Activated CD8-positive, alpha-beta memory T cell treated with anti-CD3 and anti-CD28 coated beads, Interleukin-2, amount 10 ng/mL, durations not matched to agents 7 days and 5 days (primary cell): ENCODE results near the gene KCNG2. TPM values are rescaled to one million over a fixed set of nuclear protein-coding genes. Genes with fewer than 3 reads are reported as not detected.
"Not testable (repeated sequence)": the region's sequence is repeated elsewhere in the genome, so short reads cannot be mapped to it uniquely, and the experiment has no call there.

ENCODE experiments used
- ATAC-seq: fragments of 150-1000 bp; cut with Tn5 transposase; one replicate; pipeline ENCODE4 v1.10.0; 2021; ENCODE audit warnings: moderate library complexity
- CTCF ChIA-PET: fragments of 350-600 bp; sonication (Branson Sonifier 250); formaldehyde crosslinking; loops from one replicate; lab custom pipeline; 2021; ENCODE audit warnings: antibody characterized with exemption; lab: Charles Lee
- DNase-seq: peaks from one replicate; pipeline ENCODE4 v3.0.0-alpha.2; 2020
- H3K27ac Mint-ChIP-seq: one replicate; pipeline ENCODE4 v1.8.0; 2021; ENCODE audit warnings: mild to moderate bottlenecking, mixed read lengths
- H3K27me3 Mint-ChIP-seq: one replicate; pipeline ENCODE4 v1.8.0; 2021; ENCODE audit warnings: mixed read lengths
- H3K36me3 Mint-ChIP-seq: one replicate; pipeline ENCODE4 v1.8.0; 2021; ENCODE audit warnings: mild to moderate bottlenecking, mixed read lengths
- H3K4me1 Mint-ChIP-seq: one replicate; pipeline ENCODE4 v1.8.0; 2021; ENCODE audit warnings: mixed read lengths
- H3K4me3 Mint-ChIP-seq: one replicate; pipeline ENCODE4 v1.8.0; 2021; ENCODE audit warnings: mild to moderate bottlenecking, moderate library complexity, mixed read lengths
- H3K9me3 Mint-ChIP-seq: one replicate; pipeline ENCODE4 v1.8.0; 2022; ENCODE audit warnings: low read depth, mixed read lengths
- total RNA-seq, 2 experiments: library from RNA; stranded (reverse); gene quantifications; one replicate each; pipeline ENCODE4 v1.2.3, GENCODE V29; 2021

The KCNG2 gene
- total RNA-seq, 2 experiments from 2014 or later: not detected

DNA sequence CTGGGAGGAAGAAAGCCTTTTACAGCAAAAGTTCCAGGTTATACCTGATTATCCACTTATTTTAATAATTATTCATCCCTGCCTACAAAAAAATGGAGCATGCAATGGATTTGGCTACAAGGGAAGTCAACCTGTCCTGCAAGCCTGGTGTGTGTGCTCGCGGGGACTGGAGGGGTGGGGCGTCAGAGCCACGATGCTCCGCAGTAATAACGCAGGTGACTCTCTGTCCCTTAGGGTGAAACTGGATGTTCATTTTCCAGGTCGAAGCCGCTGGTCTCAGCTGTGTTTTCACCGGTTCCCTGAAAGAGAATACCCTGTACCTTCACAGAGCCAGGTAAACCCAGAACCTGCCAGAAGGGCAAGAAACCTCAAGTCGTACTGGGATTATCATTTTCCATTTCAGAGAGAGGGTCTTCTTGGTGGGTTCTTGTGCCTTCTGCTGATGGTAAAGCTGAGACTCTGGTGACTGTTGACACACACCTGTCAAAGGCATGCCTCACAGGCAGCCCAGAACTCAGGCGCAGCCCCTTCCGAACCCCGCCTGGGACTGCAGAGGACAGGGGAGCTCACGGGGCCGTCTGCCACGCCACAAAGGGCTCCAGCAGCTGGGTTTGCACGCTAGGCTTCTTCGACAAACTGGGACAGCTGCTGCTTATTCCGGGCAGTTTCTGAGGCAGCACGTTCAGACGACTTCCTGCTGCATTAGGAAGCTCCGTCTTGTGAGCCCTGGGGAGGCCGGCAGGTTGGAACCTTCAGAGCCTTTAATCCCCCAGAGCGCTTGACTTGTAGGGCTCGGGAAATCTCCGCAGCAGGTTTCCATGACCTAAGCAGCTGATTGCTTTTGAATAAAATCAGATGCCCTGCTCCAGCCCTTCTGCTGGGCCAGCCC is 58.6 kb downstream of the KCNG2 start:
- peak; percentile 39 for DNase-seq
- no peaks in the 10 kb centered on the region for H3K4me1 Mint-ChIP-seq
- no peaks in the 10 kb centered on the region for H3K9me3 Mint-ChIP-seq
- H3K36me3 Mint-ChIP-seq: no peaks in the 10 kb centered on the region
- H3K27me3 Mint-ChIP-seq: peaks cover 12% of the 10 kb centered on the region
- H3K27ac Mint-ChIP-seq: no peak overlapping the region
- CTCF ChIA-PET: no interaction called here
- peak; percentile 36 for ATAC-seq
- no peak overlapping the region for H3K4me3 Mint-ChIP-seq

DNA sequence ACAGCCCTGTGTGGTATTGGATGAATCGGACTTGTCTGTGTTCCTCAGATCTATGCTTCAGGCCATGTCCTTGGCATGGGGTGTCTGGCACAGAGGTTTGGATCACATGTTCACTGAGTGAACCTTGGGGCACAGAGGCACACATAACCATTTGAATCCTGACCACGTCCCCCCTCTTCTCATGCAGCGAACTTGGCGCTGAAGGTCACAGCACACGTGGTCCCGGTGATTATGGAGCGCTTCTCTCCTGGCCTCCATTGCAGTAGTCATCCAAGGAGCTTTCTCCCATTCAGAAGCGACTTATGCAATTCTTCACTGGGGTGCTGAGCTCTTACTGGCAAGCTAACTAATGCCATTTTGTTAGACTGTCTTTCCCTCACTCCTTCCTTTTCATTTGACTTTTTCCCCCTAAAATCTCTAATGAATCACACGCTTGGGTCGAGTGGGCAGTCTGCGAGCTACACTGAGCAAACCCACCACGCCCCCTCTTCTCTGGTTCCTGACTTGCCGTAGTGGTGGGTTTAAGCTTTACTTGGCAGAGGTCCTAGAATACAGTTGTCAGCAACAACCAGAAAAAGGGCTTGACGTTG is 59.4 kb downstream of the KCNG2 start:
- no peak for ATAC-seq
- Mint-ChIP-seq H3K4me1 (no peaks in the 10 kb centered on the region), H3K36me3 (no peaks in the 10 kb centered on the region), H3K27ac (no peak overlapping the region), H3K9me3 (peaks cover 4% of the 10 kb centered on the region), H3K27me3 (peaks cover 16% of the 10 kb centered on the region), H3K4me3 (no peak overlapping the region)
- CTCF ChIA-PET: no interaction called here
- DNase-seq: peak; percentile 15

DNA sequence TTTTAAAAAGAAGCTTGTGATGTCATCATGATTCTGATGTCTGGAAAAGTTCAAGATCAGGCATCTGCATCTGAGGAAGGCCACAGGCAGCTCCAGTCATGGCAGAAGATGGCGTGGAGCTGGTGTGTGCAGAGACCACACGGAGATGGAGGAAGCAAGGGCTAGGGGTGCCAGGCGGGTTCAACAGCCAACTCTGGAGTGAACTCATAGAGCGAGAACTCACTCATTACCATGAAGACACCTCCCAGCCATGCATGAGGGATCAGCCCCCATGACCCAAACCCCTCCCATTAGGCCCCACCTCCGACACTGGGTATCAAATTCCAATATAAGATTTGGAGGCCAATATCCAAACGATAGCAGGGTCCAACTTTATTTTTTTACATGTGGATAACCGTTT is 61.6 kb downstream of the KCNG2 start:
- no peak for ATAC-seq
- H3K27ac Mint-ChIP-seq: no peak overlapping the region
- H3K9me3 Mint-ChIP-seq: peaks cover 4% of the 10 kb centered on the region
- H3K36me3 Mint-ChIP-seq: peaks cover 2% of the 10 kb centered on the region
- peaks cover 16% of the 10 kb centered on the region for H3K27me3 Mint-ChIP-seq
- DNase-seq: peak; percentile 19
- CTCF ChIA-PET: no interaction called here
- H3K4me3 Mint-ChIP-seq: no peak overlapping the region
- no peaks in the 10 kb centered on the region for H3K4me1 Mint-ChIP-seq

DNA sequence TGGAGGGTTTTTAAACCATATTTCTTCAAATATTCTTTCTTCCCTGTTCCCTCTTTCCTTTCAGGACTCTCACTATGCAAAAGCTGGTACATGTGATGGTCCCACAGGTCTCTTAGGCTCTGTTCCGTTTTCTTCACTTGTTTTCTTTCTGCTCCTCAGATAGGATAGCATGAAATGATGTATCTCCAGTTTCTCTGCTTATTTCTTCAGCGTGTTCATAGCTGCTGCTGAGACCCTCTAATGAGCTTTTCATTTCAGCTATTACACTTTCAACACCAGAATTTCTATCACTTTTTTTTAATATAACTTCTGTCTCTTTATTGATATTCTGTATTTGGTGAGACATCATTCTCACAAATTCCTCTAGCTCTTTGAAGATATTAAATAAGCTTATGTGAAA is 63.9 kb downstream of the KCNG2 start:
- Mint-ChIP-seq H3K27ac (no peak overlapping the region), H3K9me3 (peaks cover 4% of the 10 kb centered on the region), H3K27me3 (peaks cover 8% of the 10 kb centered on the region), H3K36me3 (peaks cover 2% of the 10 kb centered on the region), H3K4me3 (no peak overlapping the region), H3K4me1 (no peaks in the 10 kb centered on the region)
- DNase-seq (no peak), ATAC-seq (no peak)
- CTCF ChIA-PET: no interaction called here

DNA sequence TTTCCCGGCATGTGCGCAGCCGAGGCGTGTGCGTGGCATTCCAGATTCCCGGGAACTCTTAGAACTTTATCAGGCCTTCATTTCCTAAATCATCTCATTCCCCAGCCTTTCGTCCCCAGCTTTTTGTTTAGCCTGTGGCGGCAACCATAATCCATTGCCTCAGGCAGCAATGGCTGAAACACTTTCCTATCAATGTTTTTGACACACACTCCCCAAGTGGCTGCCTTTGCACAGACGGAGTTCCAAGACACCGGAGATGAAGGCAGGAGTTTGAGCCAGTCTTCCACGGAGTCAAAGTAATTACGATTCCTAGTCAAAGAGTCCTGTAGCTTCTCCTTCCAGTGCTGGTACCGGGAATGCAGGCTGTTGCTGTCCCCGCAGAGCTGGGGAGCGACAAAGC is 64.8 kb downstream of the KCNG2 start:
- peaks cover 2% of the 10 kb centered on the region for H3K36me3 Mint-ChIP-seq
- no peaks in the 10 kb centered on the region for H3K4me1 Mint-ChIP-seq
- H3K9me3 Mint-ChIP-seq: peaks cover 4% of the 10 kb centered on the region
- no peak overlapping the region for H3K27ac Mint-ChIP-seq
- CTCF ChIA-PET: no interaction called here
- DNase-seq (peak; percentile 22), ATAC-seq (no peak)
- H3K27me3 Mint-ChIP-seq: peaks cover 8% of the 10 kb centered on the region
- no peak overlapping the region for H3K4me3 Mint-ChIP-seq

DNA sequence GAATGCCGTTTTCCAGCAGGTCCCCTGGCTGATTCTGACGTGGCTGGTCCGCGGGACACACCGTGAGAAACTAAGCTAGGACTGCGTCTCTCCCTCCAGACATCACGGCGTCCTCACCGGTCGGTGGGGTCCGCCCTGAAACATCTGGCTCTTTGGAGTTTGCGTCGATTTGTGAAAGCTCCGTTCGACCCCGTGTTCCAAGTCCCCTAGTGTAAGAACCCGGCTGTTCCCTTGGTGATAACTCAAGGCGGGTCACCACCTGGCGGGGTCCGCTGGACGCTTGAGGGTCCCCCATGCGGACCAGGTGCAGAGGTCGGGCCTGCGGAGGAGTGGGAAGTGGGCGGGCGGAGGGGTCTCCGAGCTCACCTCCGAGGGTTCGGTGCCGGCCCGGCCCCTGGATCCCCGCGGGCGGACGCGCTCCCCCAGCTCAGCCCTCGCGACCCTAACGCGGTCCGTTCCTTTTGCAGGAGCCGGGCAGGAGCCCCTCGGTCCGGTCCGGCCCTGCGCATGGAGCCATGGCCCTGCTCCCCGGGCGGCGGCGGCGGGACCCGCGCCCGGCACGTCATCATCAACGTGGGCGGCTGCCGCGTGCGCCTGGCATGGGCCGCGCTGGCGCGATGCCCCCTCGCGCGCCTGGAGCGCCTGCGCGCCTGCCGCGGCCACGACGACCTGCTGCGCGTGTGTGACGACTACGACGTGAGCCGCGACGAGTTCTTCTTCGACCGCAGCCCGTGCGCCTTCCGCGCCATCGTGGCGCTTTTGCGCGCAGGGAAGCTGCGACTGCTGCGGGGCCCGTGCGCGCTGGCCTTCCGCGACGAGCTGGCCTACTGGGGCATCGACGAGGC is 65.6 kb downstream of the KCNG2 start:
- CTCF ChIA-PET: no interaction called here
- Mint-ChIP-seq H3K27me3 (peaks cover 7% of the 10 kb centered on the region), H3K9me3 (peaks cover 4% of the 10 kb centered on the region), H3K27ac (no peak overlapping the region), H3K4me1 (no peaks in the 10 kb centered on the region), H3K4me3 (no peak overlapping the region), H3K36me3 (peaks cover 2% of the 10 kb centered on the region)
- DNase-seq (no peak), ATAC-seq (no peak)

DNA sequence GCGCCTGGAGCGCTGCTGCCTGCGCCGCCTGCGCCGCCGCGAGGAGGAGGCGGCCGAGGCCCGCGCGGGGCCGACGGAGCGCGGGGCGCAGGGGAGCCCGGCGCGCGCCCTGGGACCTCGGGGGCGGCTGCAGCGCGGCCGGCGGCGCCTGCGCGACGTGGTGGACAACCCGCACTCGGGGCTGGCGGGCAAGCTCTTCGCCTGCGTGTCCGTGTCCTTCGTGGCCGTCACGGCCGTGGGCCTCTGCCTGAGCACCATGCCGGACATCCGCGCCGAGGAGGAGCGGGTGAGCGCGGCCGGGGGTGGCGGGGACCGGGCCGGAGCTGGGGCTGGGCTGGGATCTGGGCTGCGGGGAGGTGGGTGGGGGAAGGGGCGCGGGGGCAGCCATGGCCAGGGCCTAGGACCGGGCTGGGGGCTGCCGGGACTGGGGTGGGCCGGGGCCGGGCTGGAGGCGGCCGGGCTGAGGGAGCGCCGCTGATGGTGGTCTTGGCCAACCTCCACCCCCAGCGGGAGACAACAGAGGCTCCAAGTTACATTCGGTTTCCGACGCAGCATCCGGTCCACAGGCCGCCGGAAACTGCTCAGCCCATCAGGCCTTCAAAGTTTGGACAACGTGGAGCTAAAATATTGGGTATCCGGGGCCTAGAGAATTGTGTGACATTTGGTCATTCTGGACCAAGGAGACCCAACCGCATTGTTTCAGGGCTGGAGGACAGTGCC is 66.4 kb downstream of the KCNG2 start:
- H3K4me1 Mint-ChIP-seq: no peaks in the 10 kb centered on the region
- H3K27ac Mint-ChIP-seq: no peak overlapping the region
- CTCF ChIA-PET: no interaction called here
- H3K27me3 Mint-ChIP-seq: peaks cover 4% of the 10 kb centered on the region
- H3K4me3 Mint-ChIP-seq: no peak overlapping the region
- H3K36me3 Mint-ChIP-seq: peaks cover 2% of the 10 kb centered on the region
- ATAC-seq (no peak), DNase-seq (no peak)
- peaks cover 4% of the 10 kb centered on the region for H3K9me3 Mint-ChIP-seq

DNA sequence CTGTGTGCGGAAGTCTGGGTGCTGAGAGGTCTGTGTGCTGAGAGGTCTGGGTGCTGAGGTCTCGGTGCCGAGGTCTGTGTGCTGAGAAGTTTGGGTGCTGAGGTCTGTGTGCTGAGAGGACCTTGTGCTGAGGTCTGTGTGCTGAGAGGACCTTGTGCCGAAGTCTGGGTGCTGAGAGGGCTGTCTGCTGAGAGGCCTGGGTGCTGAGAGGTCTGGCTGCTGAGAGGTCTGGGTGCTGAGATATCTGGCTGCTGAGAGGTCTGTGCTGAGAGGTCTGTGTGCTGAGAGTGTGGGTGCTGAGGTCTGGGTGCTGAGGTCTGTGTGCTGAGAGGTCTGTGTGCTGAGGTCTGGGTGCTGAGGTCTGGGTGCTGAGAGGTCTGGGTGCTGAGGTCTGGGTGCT is 67.2 kb downstream of the KCNG2 start:
- H3K27ac Mint-ChIP-seq, CTCF ChIA-PET, H3K9me3 Mint-ChIP-seq, H3K4me3 Mint-ChIP-seq, H3K36me3 Mint-ChIP-seq, H3K4me1 Mint-ChIP-seq, ATAC-seq, H3K27me3 Mint-ChIP-seq, DNase-seq: not testable (repeated sequence)

DNA sequence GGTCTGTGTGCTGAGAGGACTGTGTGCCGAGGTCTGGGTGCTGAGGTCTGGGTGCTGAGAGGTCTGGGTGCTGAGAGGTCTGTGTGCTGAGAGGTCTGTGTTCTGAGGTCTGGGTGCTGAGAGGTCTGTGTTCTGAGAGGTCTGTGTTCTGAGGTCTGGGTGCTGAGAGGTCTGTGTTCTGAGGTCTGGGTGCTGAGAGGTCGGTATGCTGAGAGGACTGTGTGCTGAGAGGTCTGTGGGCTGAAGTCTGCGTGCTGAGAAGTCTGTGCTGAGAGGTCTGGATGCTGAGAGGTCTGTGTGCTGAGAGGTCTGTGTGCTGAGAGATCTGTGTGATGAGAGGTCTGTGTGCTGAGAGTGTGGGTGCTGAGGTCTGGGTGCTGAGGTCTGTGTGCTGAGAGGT is 68.2 kb downstream of the KCNG2 start:
- H3K9me3 Mint-ChIP-seq, DNase-seq, H3K27ac Mint-ChIP-seq, H3K36me3 Mint-ChIP-seq, H3K27me3 Mint-ChIP-seq, H3K4me1 Mint-ChIP-seq, H3K4me3 Mint-ChIP-seq, CTCF ChIA-PET, ATAC-seq: not testable (repeated sequence)

DNA sequence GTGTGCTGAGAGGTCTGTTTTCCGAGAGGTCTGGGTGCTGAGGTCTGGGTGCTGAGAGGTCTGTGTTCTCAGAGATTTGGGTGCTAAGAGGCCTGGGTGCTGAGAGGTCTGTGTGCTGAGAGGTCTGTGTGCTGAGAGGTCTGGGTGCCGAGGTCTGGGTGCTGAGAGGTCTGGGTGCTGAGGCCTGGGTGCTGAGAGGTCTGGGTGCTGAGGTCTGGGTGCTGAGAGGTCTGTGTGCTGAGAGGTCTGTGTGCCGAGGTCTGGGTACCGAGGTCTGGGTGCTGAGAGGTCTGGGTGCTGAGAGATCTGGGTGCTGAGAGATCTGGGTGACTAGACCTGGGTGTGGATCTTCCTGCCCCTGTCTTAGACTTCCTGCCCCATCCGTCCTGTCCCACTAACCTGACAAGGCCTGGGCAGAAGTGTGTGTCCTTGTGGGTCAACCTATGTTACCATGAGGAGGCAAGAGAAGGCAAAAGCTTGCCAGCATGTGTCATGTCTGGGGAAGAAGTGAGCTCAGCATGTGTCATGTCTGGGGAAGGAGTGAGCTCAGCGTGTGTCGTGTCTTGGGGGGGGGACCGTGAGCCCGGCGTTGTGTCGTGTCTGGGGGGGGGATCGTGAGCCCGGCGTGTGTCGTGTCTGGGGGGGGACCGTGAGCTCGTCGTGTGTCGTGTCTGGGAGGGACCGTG is 69.3 kb downstream of the KCNG2 start:
- H3K27me3 Mint-ChIP-seq: no peaks in the 10 kb centered on the region
- H3K36me3 Mint-ChIP-seq: peaks cover 2% of the 10 kb centered on the region
- no peaks in the 10 kb centered on the region for H3K4me1 Mint-ChIP-seq
- no peak for DNase-seq
- H3K27ac Mint-ChIP-seq: no peak overlapping the region
- no peaks in the 10 kb centered on the region for H3K9me3 Mint-ChIP-seq
- no peak overlapping the region for H3K4me3 Mint-ChIP-seq
- CTCF ChIA-PET: no interaction called here
- ATAC-seq: no peak

DNA sequence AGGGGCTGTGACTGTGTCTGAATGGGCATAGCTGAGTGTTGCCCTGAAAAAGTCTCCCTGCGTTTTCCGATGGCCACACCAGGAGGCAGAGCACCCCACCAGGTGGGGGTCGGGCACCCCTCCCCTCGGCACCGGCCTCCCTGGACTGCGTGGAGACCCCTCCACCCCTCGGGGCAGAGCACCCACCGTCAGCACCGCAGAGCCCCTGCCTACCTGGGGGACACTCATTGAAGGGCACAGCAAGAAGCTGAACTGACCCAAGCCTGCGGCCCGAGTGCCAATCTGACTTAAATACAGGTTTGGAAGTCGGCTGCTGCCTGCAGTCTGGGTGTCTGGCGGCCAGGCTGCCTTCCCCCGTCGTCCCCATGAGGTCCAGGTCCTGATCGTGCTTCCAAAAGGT is 69.9 kb downstream of the KCNG2 start:
- Mint-ChIP-seq H3K27me3 (no peaks in the 10 kb centered on the region), H3K27ac (no peak overlapping the region), H3K4me3 (no peak overlapping the region), H3K9me3 (no peaks in the 10 kb centered on the region), H3K4me1 (no peaks in the 10 kb centered on the region), H3K36me3 (no peaks in the 10 kb centered on the region)
- ATAC-seq (no peak), DNase-seq (peak; percentile 35)
- CTCF ChIA-PET: no interaction called here

DNA sequence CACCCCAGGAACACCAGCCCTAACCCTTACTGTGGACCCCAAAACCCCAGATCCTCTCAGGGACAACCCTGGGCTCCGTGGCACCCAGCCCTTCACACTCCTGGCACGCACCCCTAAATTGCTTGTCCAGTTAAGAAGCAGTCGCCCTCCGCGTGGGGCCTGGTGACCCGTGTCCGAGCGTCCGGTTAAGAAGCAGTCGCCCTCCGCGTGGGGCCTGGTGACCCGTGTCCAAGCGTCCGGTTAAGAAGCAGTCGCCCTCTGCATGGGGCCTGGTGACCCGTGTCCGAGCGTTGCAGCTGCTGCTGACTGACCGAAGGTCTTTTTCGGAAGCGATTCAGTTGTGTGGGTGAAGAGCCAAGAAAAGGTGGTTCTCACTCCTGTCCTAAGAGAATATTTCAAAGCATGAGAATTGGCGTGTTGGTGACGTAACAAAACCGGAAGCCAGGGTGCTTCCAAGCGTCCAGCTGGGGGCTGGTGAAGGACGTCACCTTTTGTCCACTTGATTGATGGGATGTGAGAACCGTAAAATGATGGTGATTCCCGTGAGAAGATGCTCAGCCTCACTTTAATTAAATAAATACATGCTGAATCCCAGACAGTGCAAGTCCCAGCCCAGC is 70.5 kb downstream of the KCNG2 start:
- no peaks in the 10 kb centered on the region for H3K36me3 Mint-ChIP-seq
- no peaks in the 10 kb centered on the region for H3K27me3 Mint-ChIP-seq
- DNase-seq (no peak), ATAC-seq (no peak)
- CTCF ChIA-PET: no interaction called here
- H3K4me3 Mint-ChIP-seq: no peak overlapping the region
- H3K4me1 Mint-ChIP-seq: no peaks in the 10 kb centered on the region
- H3K27ac Mint-ChIP-seq: no peak overlapping the region
- H3K9me3 Mint-ChIP-seq: no peaks in the 10 kb centered on the region
